Astrocyte of the spinal cord (primary cell): Measurements from ENCODE around the gene CTXN1.
"Not testable (repeated sequence)": the region's sequence is repeated elsewhere in the genome, so short reads cannot be mapped to it uniquely, and the experiment has no call there.

Experiments
- DNase-seq: peaks from one replicate; pipeline ENCODE4 v3.0.0; 2011; ENCODE audit warnings: low read depth, low spot score
- H3K4me3 ChIP-seq: 2 replicates; pipeline ENCODE4 v1.5.1; 2011; ENCODE audit warnings: low read depth, mild to moderate bottlenecking, low read length, moderate library complexity
- in situ Hi-C: cut with HindIII; loops from 2 replicates; pipeline ENCODE4 v1.10.0; 2017; ENCODE audit warnings: low sequenced_read_pairs
- TF ChIP-seq, protein P1 (sequence below): IDR thresholded peaks from 2 replicates; pipeline ENCODE4 v1.5.1; 2012; ENCODE audit warnings: low read depth, mild to moderate bottlenecking, low read length, inconsistent platforms

CTXN1 gene

DNA sequence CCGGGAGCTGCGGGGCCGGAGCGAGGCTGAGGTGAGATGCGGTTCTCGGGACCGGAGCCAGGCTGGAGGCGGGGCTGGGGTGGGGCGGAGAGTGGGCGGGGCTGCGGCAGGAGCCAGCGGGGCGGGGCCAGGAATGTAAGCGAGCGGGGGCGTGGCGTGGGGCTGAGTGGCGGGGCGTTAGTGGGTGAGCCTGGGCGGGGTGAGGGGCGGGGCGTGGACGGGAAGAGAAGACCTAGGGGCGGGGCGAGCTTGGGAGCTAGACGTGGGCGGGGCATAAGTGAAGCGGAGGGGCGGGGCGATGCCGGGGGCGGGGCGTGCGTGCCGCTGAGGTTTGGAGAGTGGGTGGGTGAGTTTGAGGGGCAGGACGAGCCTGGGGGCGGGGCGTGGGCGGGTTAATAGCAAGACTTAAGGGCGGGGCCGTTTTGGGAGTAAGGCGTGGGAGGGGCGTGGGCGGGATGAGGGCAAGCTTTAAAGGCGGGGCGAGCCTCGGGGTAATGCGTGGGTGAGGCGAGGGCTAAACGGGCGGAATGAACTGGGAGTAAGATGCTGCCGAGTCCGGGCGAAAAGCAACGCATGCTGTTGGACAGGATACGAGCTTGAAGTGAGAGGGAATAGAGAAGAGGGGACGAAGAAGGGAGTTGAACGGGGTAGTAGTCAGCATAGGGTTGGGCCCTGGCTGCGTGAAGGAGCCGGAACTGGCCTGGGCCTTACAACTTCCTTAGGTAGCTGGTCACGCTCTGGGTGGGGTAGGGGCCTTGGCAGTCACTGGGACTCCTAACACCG lies 5.2 kb downstream of the CTXN1 start:
- DNase-seq: peak; percentile 98
- TF ChIP-seq, protein P1, sequence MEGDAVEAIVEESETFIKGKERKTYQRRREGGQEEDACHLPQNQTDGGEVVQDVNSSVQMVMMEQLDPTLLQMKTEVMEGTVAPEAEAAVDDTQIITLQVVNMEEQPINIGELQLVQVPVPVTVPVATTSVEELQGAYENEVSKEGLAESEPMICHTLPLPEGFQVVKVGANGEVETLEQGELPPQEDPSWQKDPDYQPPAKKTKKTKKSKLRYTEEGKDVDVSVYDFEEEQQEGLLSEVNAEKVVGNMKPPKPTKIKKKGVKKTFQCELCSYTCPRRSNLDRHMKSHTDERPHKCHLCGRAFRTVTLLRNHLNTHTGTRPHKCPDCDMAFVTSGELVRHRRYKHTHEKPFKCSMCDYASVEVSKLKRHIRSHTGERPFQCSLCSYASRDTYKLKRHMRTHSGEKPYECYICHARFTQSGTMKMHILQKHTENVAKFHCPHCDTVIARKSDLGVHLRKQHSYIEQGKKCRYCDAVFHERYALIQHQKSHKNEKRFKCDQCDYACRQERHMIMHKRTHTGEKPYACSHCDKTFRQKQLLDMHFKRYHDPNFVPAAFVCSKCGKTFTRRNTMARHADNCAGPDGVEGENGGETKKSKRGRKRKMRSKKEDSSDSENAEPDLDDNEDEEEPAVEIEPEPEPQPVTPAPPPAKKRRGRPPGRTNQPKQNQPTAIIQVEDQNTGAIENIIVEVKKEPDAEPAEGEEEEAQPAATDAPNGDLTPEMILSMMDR: no peak
- in situ Hi-C loops: no loop called here
- H3K4me3 ChIP-seq: peak overlapping the region; percentile 48

DNA sequence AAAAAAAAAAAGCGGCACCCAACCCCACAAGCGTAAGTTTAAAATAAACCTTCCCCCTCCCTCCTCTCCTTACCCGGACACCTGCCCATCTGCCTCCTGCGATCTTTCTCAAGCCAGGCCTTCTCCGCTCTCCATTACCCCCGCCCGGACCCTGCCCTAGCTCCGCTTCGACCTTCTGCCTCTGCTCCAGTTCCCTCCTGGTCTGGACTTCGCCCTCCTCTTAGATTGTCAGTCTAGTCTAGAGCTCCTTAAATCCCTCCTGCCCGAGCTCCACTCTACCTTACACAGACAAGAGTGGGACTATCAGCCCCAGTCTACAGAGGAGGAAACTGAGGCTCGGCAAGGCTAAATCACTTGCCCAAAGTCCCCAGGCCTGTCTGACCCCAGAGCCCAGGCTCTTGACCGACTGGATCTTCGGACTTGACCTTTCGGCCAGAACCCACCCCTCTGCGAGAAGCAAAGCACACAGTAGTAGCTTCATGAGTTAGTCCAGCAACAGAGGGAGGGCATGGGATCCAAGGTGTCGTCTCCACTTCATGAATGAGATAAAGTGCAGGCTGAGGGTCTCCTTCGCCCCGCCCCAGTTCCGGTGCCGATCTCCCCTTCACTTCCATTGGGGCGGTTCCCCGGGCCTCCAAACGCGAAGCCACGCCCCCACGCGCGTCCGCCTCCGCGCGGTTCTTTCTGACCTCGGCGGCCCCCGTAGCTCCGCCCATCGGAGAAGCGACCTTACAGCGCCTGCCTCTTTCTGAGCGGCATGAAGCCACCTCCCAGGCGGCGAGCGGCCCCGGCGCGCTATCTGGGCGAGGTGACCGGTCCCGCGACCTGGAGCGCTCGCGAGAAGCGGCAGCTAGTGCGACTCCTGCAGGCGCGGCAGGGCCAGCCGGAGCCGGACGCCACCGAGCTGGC lies 6.1 kb downstream of the CTXN1 start, which contains the start of gene SNAPC2:
TSS of gene SNAPC2 (plus strand) at position 729 of the 909 bp plus-strand sequence. CDS start at position 758, 29 bp downstream.
- DNase-seq: peak; percentile 96
- in situ Hi-C loops: no loop called here
- H3K4me3 ChIP-seq: peak within 1 kb of the TSS; percentile 48
- TF ChIP-seq, protein P1: no peak

DNA sequence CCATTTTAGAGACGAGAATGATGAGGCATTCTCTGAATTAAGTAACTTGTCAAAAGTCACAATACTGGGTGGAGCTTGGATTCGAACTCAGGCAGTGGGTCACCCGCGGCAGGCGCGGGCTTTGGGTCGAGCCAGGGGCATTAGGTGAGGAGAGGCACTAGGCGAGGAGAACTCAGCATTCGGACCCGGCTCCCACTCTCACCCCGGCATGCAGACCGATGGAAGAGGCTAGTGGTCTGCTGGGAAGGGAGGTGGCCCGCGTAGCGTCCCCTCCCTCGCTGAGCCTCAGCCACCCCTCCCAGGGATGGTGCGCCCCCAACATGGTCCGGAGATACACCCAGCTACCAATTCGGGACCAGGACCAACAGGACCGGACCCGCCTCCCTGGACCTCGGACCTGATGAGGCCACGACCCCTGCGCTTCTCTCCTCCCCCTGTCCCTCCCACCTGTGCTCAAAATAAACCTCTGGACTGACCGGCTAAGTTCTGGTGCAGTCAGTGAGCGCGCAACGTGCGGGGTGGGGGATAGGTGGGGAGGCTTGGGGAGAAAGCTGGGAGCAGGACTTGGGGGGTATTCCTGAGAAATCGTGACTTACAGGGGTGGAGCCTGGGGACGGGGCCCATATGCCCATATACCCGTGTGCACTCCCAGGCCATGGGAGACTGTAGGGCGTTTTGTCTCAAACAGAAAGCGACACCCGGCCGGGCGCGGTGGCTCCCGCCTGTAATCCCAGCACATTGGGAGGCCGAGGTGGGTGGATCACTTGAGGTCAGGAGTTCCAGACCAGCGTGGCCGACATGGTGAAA lies 7.1 kb downstream of the CTXN1 start:
- H3K4me3 ChIP-seq: no peak overlapping the region
- no peak for DNase-seq
- in situ Hi-C loops: no loop called here
- TF ChIP-seq, protein P1: no peak

DNA sequence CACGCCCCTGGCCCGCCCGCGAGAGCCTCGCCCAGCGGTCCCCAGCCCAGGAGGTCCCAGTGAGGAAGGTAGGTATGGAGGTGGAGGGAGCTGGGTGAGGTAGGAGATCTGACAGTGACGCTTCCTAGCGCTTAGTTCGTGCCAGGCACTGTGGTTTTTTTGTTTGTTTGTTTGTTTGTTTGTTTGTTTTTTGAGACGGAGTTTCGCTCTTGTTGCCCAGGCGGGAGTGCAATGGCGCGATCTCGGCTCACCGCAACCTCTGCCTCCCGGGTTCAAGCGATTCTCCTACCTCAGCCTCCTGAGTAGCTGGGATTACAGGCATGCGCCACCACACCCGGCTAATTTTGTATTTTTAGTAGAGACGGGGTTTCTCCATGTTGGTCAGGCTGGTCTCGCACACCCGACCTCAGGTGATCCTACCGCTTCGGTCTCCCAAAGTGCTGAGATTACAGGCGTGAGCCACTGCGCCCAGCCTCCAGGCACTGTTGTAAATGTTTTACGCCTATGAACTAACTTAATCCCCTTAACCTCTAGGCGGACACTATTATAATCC lies 7.8 kb downstream of the CTXN1 start:
- in situ Hi-C loops, DNase-seq, H3K4me3 ChIP-seq: not testable (repeated sequence)

DNA sequence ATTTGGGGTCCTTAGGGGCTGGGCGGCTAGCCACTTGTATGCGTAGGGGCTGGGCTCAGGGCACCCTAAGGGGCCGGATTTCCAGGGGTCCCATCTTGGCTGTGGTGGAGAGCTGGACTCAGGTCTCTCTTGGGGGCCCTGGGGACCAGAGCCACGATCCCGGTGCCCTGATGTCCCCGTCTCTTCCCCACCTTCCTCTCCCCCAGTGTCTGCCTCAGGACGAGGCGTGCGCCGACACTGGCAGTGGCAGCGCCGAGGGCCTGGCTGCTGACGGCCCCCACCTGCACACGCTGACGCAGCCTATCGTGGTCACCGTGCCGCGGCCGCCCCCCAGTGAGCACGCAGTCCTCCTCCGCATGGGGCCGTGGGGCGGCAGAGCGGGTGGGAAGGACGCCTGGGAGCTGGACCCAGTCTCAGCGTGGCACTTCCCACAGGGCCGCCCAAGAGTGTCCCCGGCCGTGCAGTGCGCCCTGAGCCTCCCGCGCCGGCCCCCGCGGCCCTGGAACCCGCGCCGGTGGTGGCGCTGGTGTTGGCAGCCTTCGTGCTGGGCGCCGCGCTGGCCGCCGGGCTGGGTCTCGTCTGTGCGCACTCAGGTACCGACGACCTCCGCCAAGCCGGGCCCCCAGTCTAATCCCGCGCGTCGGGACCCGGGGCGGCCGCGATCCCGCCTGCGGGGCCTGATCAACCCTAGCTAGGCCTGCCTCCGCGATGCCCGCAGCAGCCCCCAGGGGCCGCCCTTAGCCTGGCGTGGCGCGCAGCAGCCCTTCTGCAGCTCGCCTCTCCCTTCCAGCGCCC lies 8.5 kb downstream of the CTXN1 start:
- TF ChIP-seq, protein P1: peak; percentile 65
- peak; percentile 40 for DNase-seq
- no peak overlapping the region for H3K4me3 ChIP-seq
- in situ Hi-C loops: no loop called here

DNA sequence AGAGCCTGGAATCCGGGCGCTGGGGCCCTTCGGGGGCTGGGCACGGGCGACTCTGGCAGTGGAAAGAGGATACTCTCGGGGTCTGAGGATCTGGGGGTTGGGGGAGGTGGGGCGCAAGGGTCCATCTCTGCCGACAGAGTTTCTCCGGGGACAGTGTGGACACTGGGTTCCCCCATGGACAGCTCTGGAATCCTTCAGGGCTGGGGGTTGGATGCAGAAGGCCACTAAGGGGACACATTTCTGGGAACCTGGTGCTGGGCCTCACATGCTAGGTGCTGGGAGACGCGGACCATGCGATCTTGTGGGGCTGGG lies 9.0 kb downstream of the CTXN1 start:
- H3K4me3 ChIP-seq: no peak overlapping the region
- in situ Hi-C loops: no loop called here
- no peak for DNase-seq
- TF ChIP-seq, protein P1: no peak
